ENCODE results near the gene PICK1. TPM values are rescaled to one million over a fixed set of nuclear protein-coding genes. Genes with fewer than 3 reads are reported as not detected.

Gene PICK1
- total and polyA plus RNA-seq, 2 of the 8 experiments (the other 6 are each of a cell fraction or from before 2014, with no cell fraction given), result 20.4 to 22.9 TPM

DNA sequence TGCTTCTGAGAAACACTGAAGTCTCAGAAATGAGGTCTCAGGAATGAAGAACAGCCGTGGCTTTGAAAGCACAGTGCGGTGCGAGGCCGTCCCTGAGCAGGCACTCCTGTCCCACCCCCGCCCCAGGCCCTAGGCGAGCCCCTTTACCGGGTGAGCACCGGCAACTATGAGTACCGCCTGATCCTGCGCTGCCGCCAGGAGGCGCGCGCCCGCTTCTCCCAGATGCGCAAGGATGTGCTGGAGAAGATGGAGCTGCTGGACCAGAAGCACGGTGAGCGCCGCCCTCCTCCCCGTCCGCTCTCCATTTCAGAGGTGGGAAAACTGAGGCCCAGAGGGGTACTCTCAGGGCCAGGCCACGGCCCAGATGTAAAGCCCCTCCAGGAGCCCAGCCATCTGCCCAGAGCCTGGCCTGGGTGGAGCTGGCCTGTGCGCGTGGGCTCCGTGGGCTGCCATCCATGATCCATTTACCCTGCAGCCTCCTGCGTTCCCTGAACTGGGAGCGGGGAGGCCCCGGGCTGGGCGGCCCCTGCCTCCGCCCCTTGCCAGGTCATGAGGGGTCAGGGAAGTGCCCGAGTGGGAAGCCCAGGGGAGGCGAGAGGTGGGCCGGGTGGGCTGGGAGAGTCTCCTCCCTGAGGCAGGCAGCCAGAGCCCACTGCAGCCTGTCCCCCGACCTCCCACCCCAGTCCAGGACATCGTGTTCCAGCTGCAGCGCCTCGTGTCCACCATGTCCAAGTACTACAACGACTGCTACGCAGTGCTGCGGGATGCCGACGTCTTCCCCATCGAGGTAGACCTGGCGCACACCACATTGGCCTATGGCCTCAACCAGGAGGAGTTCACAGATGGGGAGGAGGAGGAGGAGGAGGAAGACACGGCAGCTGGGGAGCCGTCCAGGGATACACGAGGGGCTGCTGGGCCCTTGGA, 17.2 kb downstream of the PICK1 start:
- H2BK20ac ChIP-seq (ENCODE audit: low read length), result no peak overlapping the region
- no peak overlapping the region for H4K5ac ChIP-seq (ENCODE audit: insufficient read length, low read depth, low read length)
- DNase-seq (ENCODE audit: low read depth in 1 of 2, low spot score in 2 of 2) (peak in 1 of 2 experiments; percentile 87), FAIRE-seq (no peak)
- peaks cover 0 to 3% (median 0%) of the 10 kb centered on the region in 4 experiments; a peak in 1 of 7 replicates for H3K27me3 ChIP-seq (replicated peaks in 1 of 4; ENCODE audit: control insufficient read depth in 3 of 4, extremely low read depth in 1 of 4, insufficient read depth in 3 of 4, low read length in 3 of 4)
- no peak overlapping the region for H2AFZ ChIP-seq (ENCODE audit: low read length)
- H4K20me1 ChIP-seq (replicated peaks in 1 of 2; ENCODE audit: control insufficient read depth in 1 of 2, insufficient read depth in 2 of 2, low read length in 2 of 2), result peaks cover 0 to 5% of the 10 kb centered on the region in 2 experiments
- no peaks in the 10 kb centered on the region for H3K23me2 ChIP-seq (ENCODE audit: low read depth, low read length)
- no peak overlapping the region for H4K91ac ChIP-seq (replicated peaks; ENCODE audit: insufficient read length, low read length)
- H2AK5ac ChIP-seq (ENCODE audit: low read depth, low read length), result no peak overlapping the region
- no peak overlapping the region for H3K4me3 ChIP-seq (ENCODE audit: extremely low read depth in 1 of 4, insufficient read depth in 2 of 4, low read depth in 3 of 4, low read length in 4 of 4)
- no peaks in the 10 kb centered on the region for H3K4me1 ChIP-seq (replicated peaks in 1 of 4; ENCODE audit: control insufficient read depth in 3 of 4, insufficient read depth in 4 of 4, low read length in 3 of 4)
- no peaks in the 10 kb centered on the region for H3K79me2 ChIP-seq (ENCODE audit: control insufficient read depth in 1 of 2, insufficient read depth in 2 of 2, low read length in 2 of 2)
- H3K27ac ChIP-seq (ENCODE audit: low read depth, low read length), result no peak overlapping the region
- H2BK12ac ChIP-seq (ENCODE audit: low read depth, low read length), result no peak overlapping the region
- no peaks in the 10 kb centered on the region for H3K9me3 ChIP-seq (ENCODE audit: insufficient read depth in 2 of 2, low read depth in 1 of 2, low read length in 1 of 2)
- no peak overlapping the region for H3K4me2 ChIP-seq (ENCODE audit: insufficient read depth in 1 of 2, low read depth in 2 of 2, low read length in 2 of 2)
- no peaks in the 10 kb centered on the region for H3K79me1 ChIP-seq (ENCODE audit: low read depth, low read length)
- H3K9ac ChIP-seq (replicated peaks in 1 of 4; ENCODE audit: extremely low read depth in 1 of 4, low read depth in 3 of 4, low read length in 3 of 4), result no peak overlapping the region
- CTCF ChIA-PET (ENCODE audit: partially characterized antibody), result interaction anchor here (0.5 to 12.5 kb wide), 27 partner anchors 9 to 543 kb away, joined by 3 to 264 read pairs (median 4); partner anchors contain the start of genes PICK1 and SLC16A8
- peaks cover 3 to 13% (median 8%) of the 10 kb centered on the region in 4 experiments; a peak in 7 of 8 replicates for H3K36me3 ChIP-seq (ENCODE audit: control insufficient read depth in 2 of 4, insufficient read depth in 4 of 4, low read length in 3 of 4)
- no peak overlapping the region for H3K56ac ChIP-seq (replicated peaks; ENCODE audit: insufficient read length, low read depth, low read length)
- no peak overlapping the region for H4K8ac ChIP-seq (ENCODE audit: extremely low read depth, insufficient read depth, low read length)
- no peak overlapping the region for H3K14ac ChIP-seq (ENCODE audit: insufficient read length)
- H2BK120ac ChIP-seq (replicated peaks; ENCODE audit: low read depth, low read length), result no peak overlapping the region
- H2BK15ac ChIP-seq (ENCODE audit: low read length), result no peak overlapping the region
- no peak overlapping the region for H3K23ac ChIP-seq (ENCODE audit: insufficient read length)
- H2BK5ac ChIP-seq (ENCODE audit: low read depth, low read length), result no peak overlapping the region
- H3K4ac ChIP-seq (replicated peaks; ENCODE audit: insufficient read length, low read depth, low read length), result no peak overlapping the region
- POLR2A ChIA-PET (ENCODE audit: partially characterized antibody), result interaction anchor here (0.8 to 1.8 kb wide), 7 partner anchors 10 to 129 kb away, joined by 3 to 6 read pairs (median 3); partner anchors contain the start of genes PICK1 and SLC16A8
- 76% methylated on average over 42 of the region's 47 CpGs; no CpG with 5 or more reads in 1 of the 2 experiments for WGBS, 2 experiments (ENCODE audit: extremely low coverage in 1 of 2, insufficient coverage in 1 of 2, insufficient read length in 1 of 2, insufficient replicate concordance in 2 of 2, low coverage in 1 of 2, low lambda C conversion rate in 2 of 2, missing lambda C conversion rate in 1 of 2)
- H3K18ac ChIP-seq (ENCODE audit: extremely low read depth, low read length), result no peak overlapping the region
- TF ChIP-seq CHD2 (IDR thresholded peaks at IDR 0.05; ENCODE audit: low read length) (no peak), SUZ12 (IDR thresholded peaks at IDR 0.05; ENCODE audit: low read length) (no peak), KDM1A (IDR thresholded peaks at IDR 0.05; ENCODE audit: borderline replicate concordance, low read length) (0 out of 2 replicates have a peak, but pooled peaks have one; percentile 16), EP300 (IDR thresholded peaks at IDR 0.05; ENCODE audit: borderline replicate concordance in 1 of 2, low read depth in 2 of 2, low read length in 2 of 2) (no peak), GABPA (IDR thresholded peaks at IDR 0.05; ENCODE audit: borderline replicate concordance, insufficient read depth, low read length) (peak; percentile 26; the same call in 1 of the 2 replicates), RAD21 (IDR thresholded peaks at IDR 0.05 in 1 of 2, conservative IDR thresholded peaks at IDR 0.05 in 1 of 2; ENCODE audit: low read depth in 2 of 2, low read length in 2 of 2) (peak; percentile 70 to 79)
- TF ChIP-seq, protein P1, sequence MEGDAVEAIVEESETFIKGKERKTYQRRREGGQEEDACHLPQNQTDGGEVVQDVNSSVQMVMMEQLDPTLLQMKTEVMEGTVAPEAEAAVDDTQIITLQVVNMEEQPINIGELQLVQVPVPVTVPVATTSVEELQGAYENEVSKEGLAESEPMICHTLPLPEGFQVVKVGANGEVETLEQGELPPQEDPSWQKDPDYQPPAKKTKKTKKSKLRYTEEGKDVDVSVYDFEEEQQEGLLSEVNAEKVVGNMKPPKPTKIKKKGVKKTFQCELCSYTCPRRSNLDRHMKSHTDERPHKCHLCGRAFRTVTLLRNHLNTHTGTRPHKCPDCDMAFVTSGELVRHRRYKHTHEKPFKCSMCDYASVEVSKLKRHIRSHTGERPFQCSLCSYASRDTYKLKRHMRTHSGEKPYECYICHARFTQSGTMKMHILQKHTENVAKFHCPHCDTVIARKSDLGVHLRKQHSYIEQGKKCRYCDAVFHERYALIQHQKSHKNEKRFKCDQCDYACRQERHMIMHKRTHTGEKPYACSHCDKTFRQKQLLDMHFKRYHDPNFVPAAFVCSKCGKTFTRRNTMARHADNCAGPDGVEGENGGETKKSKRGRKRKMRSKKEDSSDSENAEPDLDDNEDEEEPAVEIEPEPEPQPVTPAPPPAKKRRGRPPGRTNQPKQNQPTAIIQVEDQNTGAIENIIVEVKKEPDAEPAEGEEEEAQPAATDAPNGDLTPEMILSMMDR (IDR thresholded peaks at IDR 0.05; ENCODE audit: control extremely low read depth in 1 of 3, insufficient read depth in 1 of 3, low read depth in 1 of 3, low read length in 3 of 3), result peak; percentile 75 to 81 (median 76)
